ENCODE results near the gene PCTP.

GRCh38 chr17:55776271-55776670 is 25.4 kb downstream of the PCTP start:
- TF ChIP-seq CTCF (IDR thresholded peaks at IDR 0.05) (no peak), POLR2A (IDR thresholded peaks at IDR 0.05) (no peak)

Data from lower leg skin (tissue), 3 donors.